Common myeloid progenitor, CD34-positive (primary cell): ENCODE results near the gene MED29.

Experiments used
- CTCF ChIA-PET: fragments of 350-600 bp; sonication (Branson Sonifier 250); formaldehyde crosslinking; loops from one replicate; lab custom pipeline; 2021; ENCODE audit warnings: antibody characterized with exemption; lab: Charles Lee
- POLR2A ChIA-PET: fragments of 350-600 bp; sonication (Branson Sonifier 250); formaldehyde crosslinking; loops from one replicate; lab custom pipeline; 2021; ENCODE audit warnings: antibody characterized with exemption; lab: Charles Lee
- DNase-seq, 3 donors: peaks; one replicate each; pipeline versions ENCODE4 v3.0.0 to v3.0.0-alpha.2; 2013
- H3K27ac ChIP-seq, 2 experiments: 1 replicate in 1 of 2; 2 replicates in 1 of 2; pipeline ENCODE4 v1.7.0; 2013; ENCODE audit warnings: inconsistent platforms in 2 of 2, low read length in 2 of 2, mild to moderate bottlenecking in 2 of 2, low read depth in 1 of 2, moderate library complexity in 1 of 2; ENCODE audit not compliant: severe bottlenecking in 2 of 2, insufficient read depth in 1 of 2, poor library complexity in 1 of 2
- H3K27me3 ChIP-seq, 5 experiments: replicated peaks in 2 of 5; 1 replicate in 3 of 5; 2 replicates in 2 of 5; pipeline versions ENCODE4 v1.6.1 to v1.7.0; 2013; ENCODE audit warnings: low read length in 4 of 5, mild to moderate bottlenecking in 2 of 5, moderate library complexity in 2 of 5, inconsistent platforms in 1 of 5; ENCODE audit not compliant: insufficient read depth in 5 of 5, control insufficient read depth in 4 of 5
- H3K36me3 ChIP-seq, 4 experiments: 1 replicate in 2 of 4; 2 replicates in 2 of 4; pipeline versions ENCODE4 v1.6.1 to v1.7.0; 2013; ENCODE audit warnings: low read length in 3 of 4, control low read depth in 1 of 4, mild to moderate bottlenecking in 1 of 4; ENCODE audit not compliant: control insufficient read depth in 4 of 4, insufficient read depth in 4 of 4
- H3K4me1 ChIP-seq, 4 experiments: 1 replicate in 3 of 4; 2 replicates in 1 of 4; pipeline versions ENCODE4 v1.6.1 to v1.7.1; 2013; ENCODE audit warnings: low read length in 3 of 4, mild to moderate bottlenecking in 3 of 4, control low read depth in 1 of 4, inconsistent platforms in 1 of 4, moderate library complexity in 1 of 4; ENCODE audit not compliant: control insufficient read depth in 4 of 4, insufficient read depth in 4 of 4; ENCODE audit errors: control extremely low read depth in 1 of 4
- H3K4me3 ChIP-seq, 7 experiments: 1 replicate in 4 of 7; 2 replicates in 3 of 7; pipeline versions ENCODE4 v1.5.1 to v1.7.0; 2013; ENCODE audit warnings: mild to moderate bottlenecking in 7 of 7, low read length in 6 of 7, moderate library complexity in 6 of 7, inconsistent platforms in 2 of 7, low read depth in 2 of 7, control low read depth in 1 of 7; ENCODE audit not compliant: insufficient read depth in 4 of 7, control insufficient read depth in 1 of 7; ENCODE audit errors: extremely low read depth in 1 of 7
- H3K9me3 ChIP-seq, 5 experiments: 1 replicate in 4 of 5; 2 replicates in 1 of 5; pipeline versions ENCODE4 v1.6.1 to v1.7.1; 2013; ENCODE audit warnings: low read length in 4 of 5, mild to moderate bottlenecking in 2 of 5, inconsistent platforms in 1 of 5, low read depth in 1 of 5, moderate library complexity in 1 of 5; ENCODE audit not compliant: control insufficient read depth in 4 of 5, insufficient read depth in 2 of 5; ENCODE audit errors: control extremely low read depth in 1 of 5
- WGBS: methylation state at CpG from one replicate; pipeline ENCODE4 v1.1.5; 2013; ENCODE audit not compliant: insufficient coverage; 5-methylcytosine and 5-hydroxymethylcytosine counted together

Gene MED29

DNA sequence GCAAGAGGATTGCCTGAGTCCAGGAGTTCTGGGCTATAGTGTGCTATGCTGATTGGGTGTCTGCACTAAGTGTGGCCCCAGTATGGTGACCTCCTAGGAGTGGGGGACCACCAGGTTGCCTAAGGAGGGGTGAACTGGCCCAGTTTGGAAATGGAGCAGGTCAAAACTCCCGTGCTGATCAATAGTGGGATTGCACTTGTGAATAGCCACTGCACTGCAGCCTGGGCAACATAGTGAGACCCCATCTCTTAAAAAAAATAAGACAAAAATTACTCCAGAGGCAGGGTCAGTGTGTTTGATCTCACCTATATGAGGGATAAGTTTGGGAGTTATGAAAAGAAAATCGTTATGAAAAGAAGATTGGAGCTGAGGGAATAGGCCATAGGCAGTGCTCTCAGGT, 22.0 kb upstream of the MED29 start:
- 88% methylated on average over 1 of the region's 2 CpGs for WGBS
- no peaks in the 10 kb centered on the region for H3K4me1 ChIP-seq
- no peaks in the 10 kb centered on the region for H3K27me3 ChIP-seq
- H3K9me3 ChIP-seq = no peaks in the 10 kb centered on the region
- ChIA-PET CTCF (interaction anchor here (1.0 to 1.3 kb wide), 3 partner anchors 13 to 20 kb away, joined by 3 to 4 read pairs (median 3); no protein-coding TSS in a partner anchor), POLR2A (no interaction called here)
- no peak overlapping the region for H3K4me3 ChIP-seq
- no peak for DNase-seq
- H3K27ac ChIP-seq = no peak overlapping the region
- H3K36me3 ChIP-seq = peaks cover 37 to 75% (median 60%) of the 10 kb centered on the region in 4 experiments

- Histone ChIP-seq H3K4me1 (no peaks in the 10 kb centered on the region), H3K27me3 (no peaks in the 10 kb centered on the region), H3K27ac (no peak overlapping the region), H3K9me3 (no peaks in the 10 kb centered on the region), H3K36me3 (peaks cover 35 to 76% (median 59%) of the 10 kb centered on the region in 4 experiments), H3K4me3 (no peak overlapping the region)
- no peak for DNase-seq
- POLR2A ChIA-PET = no interaction called here
- WGBS = 97% methylated on average over 5 of the region's 5 CpGs
- CTCF ChIA-PET = interaction anchor here (1.1 kb wide), 1 partner anchor 8 kb away, joined by 3 read pairs; no protein-coding TSS in a partner anchor
These were observed 20.4 kb upstream of the MED29 start for GRCh38 chr19:39370735-39371134.

GRCh38 chr19:39372047-39372802, 19.0 kb upstream of the MED29 start:
- POLR2A ChIA-PET = interaction anchor here (0.7 kb wide), 1 partner anchor 15 kb away, joined by 3 read pairs; no protein-coding TSS in a partner anchor
- Histone ChIP-seq H3K36me3 (peaks cover 33 to 81% (median 69%) of the 10 kb centered on the region in 4 experiments), H3K4me1 (no peaks in the 10 kb centered on the region), H3K9me3 (no peaks in the 10 kb centered on the region), H3K27me3 (no peaks in the 10 kb centered on the region), H3K27ac (no peak overlapping the region), H3K4me3 (no peak overlapping the region)
- DNase-seq = no peak
- CTCF ChIA-PET = interaction anchor here (2.2 kb wide), 1 partner anchor 10 kb away, joined by 6 read pairs; no protein-coding TSS in a partner anchor
- WGBS = 77% methylated on average over 6 of the region's 8 CpGs

DNA sequence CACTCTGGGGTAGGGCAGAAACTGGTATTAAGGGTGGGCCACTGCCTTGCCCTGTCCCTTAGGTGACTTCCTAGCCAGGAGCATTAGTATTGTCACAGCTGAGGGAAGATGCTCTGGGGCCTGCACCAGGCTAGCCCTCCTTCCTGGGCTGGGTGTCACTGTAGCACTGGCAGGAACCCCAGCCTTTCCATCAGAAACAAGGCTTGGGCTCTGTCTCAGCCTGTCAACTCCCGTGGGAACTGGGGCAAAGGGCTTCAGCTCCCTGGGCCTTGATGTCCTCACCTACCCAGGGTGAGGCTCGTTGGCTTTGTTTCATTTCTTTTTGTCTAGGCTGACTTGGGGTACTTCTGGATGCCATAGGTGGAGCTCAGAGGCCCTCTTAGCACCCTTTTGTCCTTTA, 18.2 kb upstream of the MED29 start:
- Histone ChIP-seq H3K9me3 (no peaks in the 10 kb centered on the region), H3K36me3 (peaks cover 33 to 88% (median 75%) of the 10 kb centered on the region in 4 experiments), H3K27ac (no peak overlapping the region), H3K4me3 (no peak overlapping the region), H3K4me1 (no peaks in the 10 kb centered on the region), H3K27me3 (no peaks in the 10 kb centered on the region)
- 100% methylated on average over 2 of the region's 2 CpGs for WGBS
- ChIA-PET CTCF (interaction anchor here (0.7 to 2.2 kb wide), 2 partner anchors 11 to 39 kb away, joined by 3 to 6 read pairs; no protein-coding TSS in a partner anchor), POLR2A (no interaction called here)
- no peak for DNase-seq

GRCh38 chr19:39375929-39376328, 15.2 kb upstream of the MED29 start:
- DNase-seq = no peak
- Histone ChIP-seq H3K27me3 (no peaks in the 10 kb centered on the region), H3K4me1 (no peaks in the 10 kb centered on the region), H3K27ac (no peak overlapping the region), H3K9me3 (no peaks in the 10 kb centered on the region), H3K36me3 (peaks cover 14 to 91% (median 73%) of the 10 kb centered on the region in 4 experiments), H3K4me3 (no peak overlapping the region)
- POLR2A ChIA-PET = no interaction called here
- CTCF ChIA-PET = interaction anchor here (0.7 to 1.2 kb wide), 3 partner anchors 10 to 36 kb away, joined by 3 read pairs; partner anchors contain the start of gene PLEKHG2

DNA sequence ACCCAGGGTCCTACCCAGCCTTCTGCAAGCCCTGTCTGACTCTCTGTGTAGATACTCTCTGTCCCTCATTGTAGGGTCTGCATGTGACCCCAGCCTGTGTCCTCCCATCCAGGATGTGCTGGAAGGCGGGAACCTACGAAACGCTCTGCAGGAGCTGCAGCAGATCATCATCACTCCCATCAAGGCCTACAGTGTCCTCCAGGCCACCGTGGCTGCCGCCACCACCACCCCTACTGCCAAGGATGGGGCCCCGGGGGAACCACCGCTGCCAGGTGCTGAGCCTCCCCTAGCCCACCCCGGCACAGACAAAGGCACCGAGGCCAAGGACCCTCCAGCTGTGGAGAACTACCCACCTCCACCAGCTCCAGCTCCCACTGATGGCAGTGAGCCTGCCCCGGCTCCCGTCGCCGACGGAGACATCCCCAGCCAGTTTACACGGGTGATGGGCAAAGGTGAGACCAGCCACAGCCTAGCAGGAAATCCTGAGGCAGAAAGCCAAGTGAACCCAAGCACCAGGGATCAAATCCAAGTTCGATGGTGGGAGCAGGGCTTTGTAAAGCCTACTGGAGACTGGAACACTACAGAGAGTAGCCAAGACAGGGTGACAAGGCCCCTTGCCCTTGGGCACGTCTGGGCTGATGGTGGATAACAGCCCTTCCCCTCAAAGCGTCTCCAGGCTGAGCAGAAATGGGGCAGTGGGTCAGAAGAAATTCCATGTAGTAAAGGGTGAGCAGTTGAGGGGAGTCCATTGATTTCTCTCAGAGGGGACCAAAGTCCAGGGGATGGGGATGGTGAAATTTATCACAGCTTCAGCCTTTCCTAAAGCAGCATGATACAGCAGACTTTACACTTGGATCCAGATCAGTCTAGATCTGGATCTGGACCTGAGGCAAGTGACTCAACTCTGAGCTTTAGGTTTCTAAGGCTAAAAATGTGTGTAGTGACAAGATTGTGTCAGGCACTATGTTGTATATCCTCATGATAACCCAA, 13.5 kb upstream of the MED29 start:
- POLR2A ChIA-PET = interaction anchor here (0.7 kb wide), 1 partner anchor 13 kb away, joined by 3 read pairs; the partner anchor contains the start of gene PAF1
- Histone ChIP-seq H3K4me1 (no peaks in the 10 kb centered on the region), H3K36me3 (peaks cover 20 to 93% (median 71%) of the 10 kb centered on the region in 4 experiments), H3K9me3 (no peaks in the 10 kb centered on the region), H3K4me3 (no peak overlapping the region), H3K27me3 (no peaks in the 10 kb centered on the region), H3K27ac (no peak overlapping the region)
- no peak for DNase-seq
- 89% methylated on average over 8 of the region's 18 CpGs for WGBS
- CTCF ChIA-PET = interaction anchor here (1.1 to 1.3 kb wide), 2 partner anchors 12 to 17 kb away, joined by 3 read pairs; no protein-coding TSS in a partner anchor
